HEK293 (cell line): ENCODE results near the gene RGMA.

Experiments
- CTCF ChIA-PET: fragments of 350-600 bp; formaldehyde crosslinking; extraction: SDS; loops from one replicate; lab custom pipeline; 2021; ENCODE audit warnings: antibody characterized with exemption; lab: Yijun Ruan, JAX
- POLR2A ChIA-PET: fragments of 300-600 bp; formaldehyde crosslinking; extraction: SDS; loops from one replicate; lab custom pipeline; 2020; ENCODE audit warnings: antibody characterized with exemption, inconsistent platforms; lab: Yijun Ruan, JAX
- H3K27ac ChIP-seq: fragments of 200-500 bp; sonication (Bioruptor generic); 2 replicates; pipeline ENCODE4 v1.5.1; 2014; ENCODE audit warnings: low read depth, low read length, control low read depth, inconsistent platforms; ENCODE audit errors: extremely low read depth
- H3K36me3 ChIP-seq, 2 experiments: fragments of 200-500 bp in 1 of 2; sonication (Bioruptor generic) in 1 of 2; 1 replicate in 1 of 2; 2 replicates in 1 of 2; pipeline ENCODE4 v1.5.1; 2014 to 2017; ENCODE audit warnings: inconsistent platforms in 2 of 2, low read length in 2 of 2; ENCODE audit not compliant: control insufficient read depth in 2 of 2, insufficient read depth in 1 of 2
- H3K4me1 ChIP-seq: fragments of 200-500 bp; sonication (Bioruptor generic); 2 replicates; pipeline ENCODE4 v1.5.1; 2014; ENCODE audit warnings: mild to moderate bottlenecking, low read length, inconsistent platforms; ENCODE audit not compliant: control insufficient read depth, insufficient read depth
- H3K4me3 ChIP-seq: 2 replicates; pipeline ENCODE4 v1.5.1; 2011; ENCODE audit warnings: low read depth, mild to moderate bottlenecking, control low read depth, low read length, moderate library complexity
- H3K9me3 ChIP-seq: fragments of 200-500 bp; sonication (Bioruptor generic); 2 replicates; pipeline ENCODE4 v1.5.1; 2014; ENCODE audit warnings: low read depth, low read length, inconsistent platforms; ENCODE audit not compliant: control insufficient read depth, insufficient read depth
- CTCF ChIP-seq: fragments of 450-650 bp; formaldehyde crosslinking; IDR thresholded peaks from 2 replicates; pipeline ENCODE4 v1.5.1; 2016; ENCODE audit warnings: missing biosample characterization, missing genetic modification characterization
- GLI4 ChIP-seq: fragments of 450-650 bp; formaldehyde crosslinking; IDR thresholded peaks from 2 replicates; pipeline ENCODE4 v1.5.1; 2016; ENCODE audit warnings: missing biosample characterization, missing genetic modification characterization
- GLIS1 ChIP-seq: fragments of 450-650 bp; formaldehyde crosslinking; IDR thresholded peaks from 2 replicates; pipeline ENCODE4 v1.5.1; 2016; ENCODE audit warnings: missing biosample characterization, missing genetic modification characterization
- GLIS2 ChIP-seq: fragments of 450-650 bp; formaldehyde crosslinking; IDR thresholded peaks from 2 replicates; pipeline ENCODE4 v1.5.1; 2016; ENCODE audit warnings: missing biosample characterization, missing genetic modification characterization
- KLF17 ChIP-seq: fragments of 450-650 bp; formaldehyde crosslinking; IDR thresholded peaks from 2 replicates; pipeline ENCODE4 v1.5.1; 2016; ENCODE audit warnings: missing biosample characterization, missing genetic modification characterization
- MEIS1 ChIP-seq: sonication (generic); formaldehyde crosslinking; IDR thresholded peaks from 2 replicates; pipeline ENCODE4 v1.8.1; 2022; ENCODE audit warnings: missing genetic modification reagents, mild to moderate bottlenecking, borderline replicate concordance
- PRDM6 ChIP-seq: fragments of 450-650 bp; formaldehyde crosslinking; IDR thresholded peaks from 2 replicates; pipeline ENCODE4 v1.5.1; 2017; ENCODE audit warnings: missing biosample characterization, missing genetic modification characterization
- SCRT1 ChIP-seq: fragments of 450-650 bp; formaldehyde crosslinking; IDR thresholded peaks from 2 replicates; pipeline ENCODE4 v1.5.1; 2016; ENCODE audit warnings: missing biosample characterization, missing genetic modification characterization, borderline replicate concordance
- SETDB1 ChIP-seq: IDR thresholded peaks from one replicate; pipeline ENCODE4 v1.6.1; 2017; ENCODE audit warnings: mild to moderate bottlenecking, low read length, moderate library complexity, mixed read lengths; ENCODE audit not compliant: insufficient read length
- WT1 ChIP-seq: fragments of 450-650 bp; formaldehyde crosslinking; IDR thresholded peaks from 2 replicates; pipeline ENCODE4 v1.5.1; 2016; ENCODE audit warnings: missing biosample characterization, missing genetic modification characterization
- ZBTB8A ChIP-seq: fragments of 450-650 bp; formaldehyde crosslinking; IDR thresholded peaks from 2 replicates; pipeline ENCODE4 v1.5.1; 2016; ENCODE audit warnings: missing biosample characterization, missing genetic modification characterization
- ZFHX2 ChIP-seq: fragments of 450-650 bp; formaldehyde crosslinking; conservative IDR thresholded peaks from 2 replicates; pipeline ENCODE4 v1.5.1; 2016; ENCODE audit warnings: missing biosample characterization, missing genetic modification characterization
- ZFP37 ChIP-seq: fragments of 450-650 bp; formaldehyde crosslinking; IDR thresholded peaks from 2 replicates; pipeline ENCODE4 v1.5.1; 2016; ENCODE audit warnings: missing biosample characterization, missing genetic modification characterization
- ZNF121 ChIP-seq: fragments of 450-650 bp; formaldehyde crosslinking; IDR thresholded peaks from 2 replicates; pipeline ENCODE4 v1.5.1; 2016; ENCODE audit warnings: missing biosample characterization, missing genetic modification characterization
- ZNF174 ChIP-seq: fragments of 450-650 bp; formaldehyde crosslinking; IDR thresholded peaks from 2 replicates; pipeline ENCODE4 v1.5.0; 2017; ENCODE audit warnings: missing biosample characterization, mild to moderate bottlenecking, missing genetic modification characterization
- ZNF2 ChIP-seq: fragments of 450-650 bp; formaldehyde crosslinking; IDR thresholded peaks from 2 replicates; pipeline ENCODE4 v1.5.1; 2016; ENCODE audit warnings: missing biosample characterization, missing genetic modification characterization
- ZNF239 ChIP-seq: fragments of 450-650 bp; formaldehyde crosslinking; IDR thresholded peaks from 2 replicates; pipeline ENCODE4 v1.5.1; 2016; ENCODE audit warnings: missing biosample characterization, missing genetic modification characterization
- ZNF302 ChIP-seq: fragments of 450-650 bp; formaldehyde crosslinking; IDR thresholded peaks from 2 replicates; pipeline ENCODE4 v1.5.1; 2016; ENCODE audit warnings: missing biosample characterization, missing genetic modification characterization, low read depth
- ZNF335 ChIP-seq: fragments of 450-650 bp; formaldehyde crosslinking; conservative IDR thresholded peaks from 2 replicates; pipeline ENCODE4 v1.5.1; 2016; ENCODE audit warnings: missing biosample characterization, missing genetic modification characterization
- ZNF416 ChIP-seq: fragments of 450-650 bp; formaldehyde crosslinking; IDR thresholded peaks from 2 replicates; pipeline ENCODE4 v1.5.1; 2016; ENCODE audit warnings: missing biosample characterization, missing genetic modification characterization
- ZNF449 ChIP-seq: fragments of 450-650 bp; formaldehyde crosslinking; IDR thresholded peaks from 2 replicates; pipeline ENCODE4 v1.5.1; 2017; ENCODE audit warnings: missing biosample characterization, mild to moderate bottlenecking, missing genetic modification characterization, moderate library complexity
- ZNF510 ChIP-seq: fragments of 450-650 bp; formaldehyde crosslinking; IDR thresholded peaks from 2 replicates; pipeline ENCODE4 v1.5.1; 2018; ENCODE audit warnings: mild to moderate bottlenecking, missing genetic modification characterization, missing biosample characterization; ENCODE audit not compliant: insufficient replicate concordance
- ZNF560 ChIP-seq: fragments of 450-650 bp; formaldehyde crosslinking; IDR thresholded peaks from 2 replicates; pipeline ENCODE4 v1.5.1; 2017; ENCODE audit warnings: missing biosample characterization, missing genetic modification characterization, borderline replicate concordance
- ZNF600 ChIP-seq: fragments of 450-650 bp; formaldehyde crosslinking; IDR thresholded peaks from 2 replicates; pipeline ENCODE4 v1.5.1; 2016; ENCODE audit warnings: missing biosample characterization, missing genetic modification characterization
- ZNF623 ChIP-seq: fragments of 450-650 bp; formaldehyde crosslinking; IDR thresholded peaks from 2 replicates; pipeline ENCODE4 v1.5.1; 2016; ENCODE audit warnings: missing biosample characterization, missing genetic modification characterization
- ZNF692 ChIP-seq: fragments of 450-650 bp; formaldehyde crosslinking; IDR thresholded peaks from 2 replicates; pipeline ENCODE4 v1.5.1; 2016; ENCODE audit warnings: missing biosample characterization, missing genetic modification characterization
- ZNF776 ChIP-seq: fragments of 450-650 bp; formaldehyde crosslinking; IDR thresholded peaks from 2 replicates; pipeline ENCODE4 v1.5.0; 2017; ENCODE audit warnings: missing biosample characterization, missing genetic modification characterization, borderline replicate concordance
- ZNF843 ChIP-seq: fragments of 450-650 bp; formaldehyde crosslinking; IDR thresholded peaks from 2 replicates; pipeline ENCODE4 v1.5.1; 2016; ENCODE audit warnings: missing biosample characterization, missing genetic modification characterization
- ZSCAN16 ChIP-seq: fragments of 450-650 bp; formaldehyde crosslinking; IDR thresholded peaks from 2 replicates; pipeline ENCODE4 v1.5.1; 2016; ENCODE audit warnings: missing biosample characterization, missing genetic modification characterization
- ZSCAN23 ChIP-seq: fragments of 450-650 bp; formaldehyde crosslinking; IDR thresholded peaks from 2 replicates; pipeline ENCODE4 v1.5.1; 2016; ENCODE audit warnings: missing biosample characterization, missing genetic modification characterization
- ZSCAN30 ChIP-seq: fragments of 450-650 bp; IDR thresholded peaks from 2 replicates; pipeline ENCODE4 v1.5.1; 2018; ENCODE audit warnings: missing biosample characterization, mild to moderate bottlenecking, missing genetic modification characterization, moderate library complexity

RGMA gene

GRCh38 chr15:93068581-93069199 is 20.3 kb downstream of the RGMA start (continued):
- TF ChIP-seq ZNF843 (tag by site-specific recombination) (peak; percentile 48; the same call in 1 of the 2 replicates), PRDM6 (tag by site-specific recombination) (peak; percentile 79)

GRCh38 chr15:93067649-93068085 is 21.3 kb downstream of the RGMA start:
- Histone ChIP-seq H3K36me3 (peaks cover 6 to 22% of the 10 kb centered on the region in 2 experiments; a peak in 1 of 3 replicates), H3K4me3 (no peak overlapping the region), H3K4me1 (peaks cover 44% of the 10 kb centered on the region), H3K9me3 (no peaks in the 10 kb centered on the region), H3K27ac (no peak overlapping the region)
- POLR2A ChIA-PET: no interaction called here
- CTCF ChIA-PET: interaction anchor here (0.9 to 1.7 kb wide), 4 partner anchors 18 to 37 kb away, joined by 3 to 4 read pairs (median 4); no protein-coding TSS in a partner anchor
- no peak for TF ChIP-seq ZBTB8A
- peak; percentile 56; the same call in 1 of the 2 replicates for TF ChIP-seq ZNF692
- no peak for TF ChIP-seq ZNF623 (tag by site-specific recombination)
- no peak for TF ChIP-seq ZNF121
- TF ChIP-seq ZNF335 (tag by site-specific recombination): no peak
- TF ChIP-seq GLIS2 (tag by site-specific recombination): 0 out of 2 replicates have a peak, but pooled peaks have one; percentile 0
- TF ChIP-seq CTCF (tag by site-specific recombination): no peak
- 0 out of 2 replicates have a peak, but pooled peaks have one; percentile 2 for TF ChIP-seq SCRT1 (tag by site-specific recombination)
- no peak for TF ChIP-seq ZNF174 (tag by site-specific recombination)
- no peak for TF ChIP-seq ZSCAN16 (tag by site-specific recombination)
- TF ChIP-seq GLI4 (tag by site-specific recombination): no peak
- no peak for TF ChIP-seq ZNF776
- no peak for TF ChIP-seq ZNF2 (tag by site-specific recombination)
- TF ChIP-seq ZFHX2 (tag by site-specific recombination): no peak
- TF ChIP-seq ZNF560 (tag by site-specific recombination): no peak
- TF ChIP-seq ZNF449 (tag by site-specific recombination): no peak
- no peak for TF ChIP-seq ZNF239 (tag by site-specific recombination)
- TF ChIP-seq ZFP37 (tag by site-specific recombination): no peak
- no peak for TF ChIP-seq SETDB1
- TF ChIP-seq ZSCAN30: no peak
- TF ChIP-seq GLIS1 (tag by site-specific recombination): no peak
- TF ChIP-seq WT1 (tag by site-specific recombination): no peak
- no peak for TF ChIP-seq ZNF416 (tag by site-specific recombination)
- TF ChIP-seq ZSCAN23 (tag by site-specific recombination): no peak
- TF ChIP-seq ZNF510 (tag by site-specific recombination): no peak
- TF ChIP-seq KLF17 (tag by site-specific recombination): no peak
- peak; percentile 63 for TF ChIP-seq ZNF600 (tag by site-specific recombination)
- no peak for TF ChIP-seq MEIS1
- no peak for TF ChIP-seq ZNF302
